Keratinocyte (primary cell): ENCODE measurements around the gene RNF150. TPM values are rescaled to one million over a fixed set of nuclear protein-coding genes. Genes with fewer than 3 reads are reported as not detected.

Experiments used
- DNase-seq: peaks from one replicate; pipeline ENCODE4 v3.0.0-alpha.2; 2011; ENCODE audit warnings: low read depth, missing footprints, low spot score
- FAIRE-seq: peaks from 2 replicates; lab custom pipeline; 2011; peaks lifted over from hg19 to GRCh38; lab: Jason Lieb, UNC
- H2AFZ ChIP-seq: 2 replicates; pipeline ENCODE4 v1.6.0; 2012; ENCODE audit warnings: low read length, control low read depth, inconsistent platforms; ENCODE audit not compliant: control insufficient read depth
- H3K27ac ChIP-seq: 2 replicates; pipeline ENCODE4 v1.5.1; 2011; ENCODE audit warnings: low read length; ENCODE audit not compliant: control insufficient read depth, insufficient read depth
- H3K27me3 ChIP-seq: 3 replicates; pipeline ENCODE4 v1.6.0; 2011; ENCODE audit warnings: low read length; ENCODE audit not compliant: control insufficient read depth, insufficient read depth; ENCODE audit errors: extremely low read depth
- H3K36me3 ChIP-seq, 2 experiments: 2 replicates in 1 of 2; 3 replicates in 1 of 2; pipeline ENCODE4 v1.5.1; 2011; ENCODE audit warnings: low read length in 2 of 2, mild to moderate bottlenecking in 1 of 2; ENCODE audit not compliant: control insufficient read depth in 2 of 2, insufficient read depth in 2 of 2; ENCODE audit errors: extremely low read depth in 1 of 2
- H3K4me1 ChIP-seq: 3 replicates; pipeline ENCODE4 v1.5.1; 2011; ENCODE audit warnings: low read length; ENCODE audit not compliant: control insufficient read depth, insufficient read depth; ENCODE audit errors: extremely low read depth
- H3K4me2 ChIP-seq: 3 replicates; pipeline ENCODE4 v1.6.0; 2011; ENCODE audit warnings: low read depth, low read length; ENCODE audit not compliant: control insufficient read depth, insufficient read depth; ENCODE audit errors: extremely low read depth
- H3K4me3 ChIP-seq, 3 experiments: fragments of 200-600 bp in 1 of 3; sonication (generic) in 1 of 3; 2 replicates in 2 of 3; 3 replicates in 1 of 3; pipeline ENCODE4 v1.5.1; 2011 to 2016; ENCODE audit warnings: low read length in 3 of 3, mild to moderate bottlenecking in 3 of 3, control low read depth in 2 of 3, inconsistent platforms in 1 of 3, low read depth in 1 of 3, mixed read lengths in 1 of 3, mixed run types in 1 of 3, moderate library complexity in 1 of 3; ENCODE audit not compliant: control insufficient read depth in 2 of 3, insufficient read depth in 2 of 3; ENCODE audit errors: extremely low read depth in 1 of 3
- H3K79me2 ChIP-seq: 2 replicates; pipeline ENCODE4 v1.6.0; 2012; ENCODE audit warnings: low read length; ENCODE audit not compliant: control insufficient read depth, insufficient read depth
- H3K9ac ChIP-seq: 3 replicates; pipeline ENCODE4 v1.6.0; 2011; ENCODE audit warnings: low read length; ENCODE audit not compliant: control insufficient read depth, insufficient read depth; ENCODE audit errors: extremely low read depth
- H3K9me1 ChIP-seq: 3 replicates; pipeline ENCODE4 v1.6.0; 2011; ENCODE audit warnings: low read length; ENCODE audit not compliant: control insufficient read depth, insufficient read depth; ENCODE audit errors: extremely low read depth
- H3K9me3 ChIP-seq: 2 replicates; pipeline ENCODE4 v1.5.1; 2012; ENCODE audit warnings: low read depth, low read length; ENCODE audit not compliant: control insufficient read depth
- H4K20me1 ChIP-seq: 3 replicates; pipeline ENCODE4 v1.6.0; 2011; ENCODE audit warnings: low read length; ENCODE audit not compliant: control insufficient read depth, insufficient read depth; ENCODE audit errors: extremely low read depth
- CTCF ChIP-seq, 3 experiments: IDR thresholded peaks in 1 of 3; conservative IDR thresholded peaks in 1 of 3; optimal IDR thresholded peaks in 1 of 3; 2 replicates in 2 of 3; 3 replicates in 1 of 3; pipeline versions ENCODE3 to v1.5.1; 2011; ENCODE audit warnings: low read length in 3 of 3, mild to moderate bottlenecking in 3 of 3, moderate library complexity in 2 of 3, control low read depth in 1 of 3, inconsistent platforms in 1 of 3; ENCODE audit not compliant: insufficient read depth in 2 of 3; ENCODE audit errors: extremely low read depth in 1 of 3
- EZH2 ChIP-seq: IDR thresholded peaks from one replicate; pipeline ENCODE4 v1.6.1; 2012; ENCODE audit warnings: inconsistent platforms, mild to moderate bottlenecking, low read length, moderate library complexity
- dilution Hi-C: fragments of 300-500 bp; cut with MboI; formaldehyde crosslinking; loops from one replicate; pipeline ENCODE4 v1.7.0; 2020; ENCODE audit warnings: low sequenced_read_pairs; ENCODE audit not compliant: extremely low pct_ligation_motif_present
- polyA plus RNA-seq, 5 experiments: library from polyadenylated mRNA; depleted of rRNA in 3 of 5; stranded (reverse) in 3 of 5; stranded (forward) in 1 of 5; unstranded in 1 of 5; fragments of >200 nt; gene quantifications; 1 replicate in 1 of 5; 2 replicates in 3 of 5; 3 replicates in 1 of 5; pipeline versions ENCODE4 v1.2.1 to v1.2.3, GENCODE V29; 2011 to 2012; ENCODE audit warnings: missing spikeins in 2 of 5, low read depth in 1 of 5, low replicate concordance in 1 of 5

The RNF150 gene
- polyA plus RNA-seq, 1 donor (not counting 4 experiments of a cell fraction or from before 2014, with no cell fraction given) = 0.18 TPM

GRCh38 chr4:140995058-140995457, 138.2 kb downstream of the RNF150 start:
- no peak overlapping the region for H3K4me2 ChIP-seq
- no peaks in the 10 kb centered on the region for H3K9me1 ChIP-seq
- H3K27ac ChIP-seq = no peak overlapping the region
- FAIRE-seq (no peak), DNase-seq (no peak)
- H3K9me3 ChIP-seq = no peaks in the 10 kb centered on the region
- no peak overlapping the region for H3K4me3 ChIP-seq
- H4K20me1 ChIP-seq = no peaks in the 10 kb centered on the region
- no peak overlapping the region for H2AFZ ChIP-seq
- no peaks in the 10 kb centered on the region for H3K4me1 ChIP-seq
- H3K9ac ChIP-seq = no peak overlapping the region
- H3K36me3 ChIP-seq = no peaks in the 10 kb centered on the region
- TF ChIP-seq EZH2 (no peak), CTCF (optimal IDR thresholded peaks at IDR 0.05 in 1 of 3, IDR thresholded peaks at IDR 0.05 in 1 of 3, conservative IDR thresholded peaks at IDR 0.05 in 1 of 3; ENCODE audit: extremely low read depth in 1 of 3, insufficient read depth in 2 of 3, low read length in 3 of 3) (no peak)
- H3K27me3 ChIP-seq = no peaks in the 10 kb centered on the region
- H3K79me2 ChIP-seq = no peaks in the 10 kb centered on the region
- dilution Hi-C loops = no loop called here

- Histone ChIP-seq H3K4me2 (no peak overlapping the region), H3K27ac (no peak overlapping the region), H3K9me1 (no peaks in the 10 kb centered on the region), H3K79me2 (no peaks in the 10 kb centered on the region), H4K20me1 (no peaks in the 10 kb centered on the region), H3K27me3 (no peaks in the 10 kb centered on the region), H3K36me3 (no peaks in the 10 kb centered on the region), H3K4me1 (no peaks in the 10 kb centered on the region), H2AFZ (no peak overlapping the region), H3K9ac (no peak overlapping the region), H3K4me3 (no peak overlapping the region), H3K9me3 (no peaks in the 10 kb centered on the region)
- DNase-seq = no peak
- dilution Hi-C loops = no loop called here
- FAIRE-seq = no peak
- TF ChIP-seq CTCF (optimal IDR thresholded peaks at IDR 0.05 in 1 of 3, IDR thresholded peaks at IDR 0.05 in 1 of 3, conservative IDR thresholded peaks at IDR 0.05 in 1 of 3; ENCODE audit: extremely low read depth in 1 of 3, insufficient read depth in 2 of 3, low read length in 3 of 3) = no peak
- TF ChIP-seq EZH2 = no peak
Measured at GRCh38 chr4:140994015-140994414, 139.3 kb downstream of the RNF150 start.
